ENCODE data around the gene ZNF33B. TPM values are rescaled to one million over a fixed set of nuclear protein-coding genes. Genes with fewer than 3 reads are reported as not detected.

ZNF33B gene
- polyA plus RNA-seq, 3 donors: 3.2 to 7.5 (median 3.8) TPM

DNA sequence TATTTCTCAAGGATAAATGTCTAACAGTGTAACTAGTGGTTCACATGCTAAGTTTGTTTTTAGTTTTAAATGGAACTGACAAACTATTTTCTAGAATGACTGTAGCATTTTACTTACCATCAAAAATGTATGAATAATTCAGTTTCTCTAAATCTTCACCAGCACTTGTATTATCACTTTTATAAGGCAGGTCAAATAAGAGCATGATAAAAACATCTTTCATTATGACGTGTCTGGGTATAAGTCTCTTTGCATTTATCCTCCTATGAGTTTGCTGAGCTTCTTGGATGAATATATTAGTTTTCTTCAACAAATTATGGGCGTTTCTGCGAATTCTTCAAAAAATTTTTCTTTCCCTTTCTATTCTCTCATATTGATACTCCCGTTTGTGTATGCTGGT lies 19.9 kb downstream of the ZNF33B start:
- Histone ChIP-seq H3K79me2 (ENCODE audit: insufficient read depth, low read length) (no peaks in the 10 kb centered on the region), H2AFZ (ENCODE audit: insufficient read depth, low read depth, low read length, poor library complexity, severe bottlenecking) (no peak overlapping the region), H3K27ac (ENCODE audit: low read depth in 1 of 2, low read length in 2 of 2) (no peak overlapping the region), H3K9me3 (replicated peaks in 1 of 2; ENCODE audit: control insufficient read depth in 1 of 2, insufficient read depth in 1 of 2, low read length in 2 of 2) (no peaks in the 10 kb centered on the region), H3K9ac (ENCODE audit: insufficient read depth, low read length, poor library complexity, severe bottlenecking) (no peak overlapping the region), H4K20me1 (ENCODE audit: insufficient read depth, low read length) (no peaks in the 10 kb centered on the region), H3K4me1 (ENCODE audit: control insufficient read depth in 1 of 2, insufficient read depth in 2 of 2, low read length in 2 of 2) (no peaks in the 10 kb centered on the region), H3K4me3 (replicated peaks in 1 of 3; ENCODE audit: low read depth in 2 of 3, low read length in 3 of 3) (no peak overlapping the region), H3K27me3 (ENCODE audit: control insufficient read depth in 2 of 2, insufficient read depth in 2 of 2, low read length in 2 of 2) (no peaks in the 10 kb centered on the region), H3K36me3 (replicated peaks in 1 of 2; ENCODE audit: control insufficient read depth in 1 of 2, insufficient read depth in 2 of 2, low read length in 2 of 2) (peaks cover 31 to 63% of the 10 kb centered on the region in 2 donors), H3K4me2 (replicated peaks; ENCODE audit: extremely low read depth, low read length, poor library complexity, severe bottlenecking) (no peak overlapping the region)
- H3K4me3 Mint-ChIP-seq: no peak overlapping the region
- H3K36me3 Mint-ChIP-seq: peaks cover 71 to 80% of the 10 kb centered on the region in 2 donors
- TF ChIP-seq, protein P1, sequence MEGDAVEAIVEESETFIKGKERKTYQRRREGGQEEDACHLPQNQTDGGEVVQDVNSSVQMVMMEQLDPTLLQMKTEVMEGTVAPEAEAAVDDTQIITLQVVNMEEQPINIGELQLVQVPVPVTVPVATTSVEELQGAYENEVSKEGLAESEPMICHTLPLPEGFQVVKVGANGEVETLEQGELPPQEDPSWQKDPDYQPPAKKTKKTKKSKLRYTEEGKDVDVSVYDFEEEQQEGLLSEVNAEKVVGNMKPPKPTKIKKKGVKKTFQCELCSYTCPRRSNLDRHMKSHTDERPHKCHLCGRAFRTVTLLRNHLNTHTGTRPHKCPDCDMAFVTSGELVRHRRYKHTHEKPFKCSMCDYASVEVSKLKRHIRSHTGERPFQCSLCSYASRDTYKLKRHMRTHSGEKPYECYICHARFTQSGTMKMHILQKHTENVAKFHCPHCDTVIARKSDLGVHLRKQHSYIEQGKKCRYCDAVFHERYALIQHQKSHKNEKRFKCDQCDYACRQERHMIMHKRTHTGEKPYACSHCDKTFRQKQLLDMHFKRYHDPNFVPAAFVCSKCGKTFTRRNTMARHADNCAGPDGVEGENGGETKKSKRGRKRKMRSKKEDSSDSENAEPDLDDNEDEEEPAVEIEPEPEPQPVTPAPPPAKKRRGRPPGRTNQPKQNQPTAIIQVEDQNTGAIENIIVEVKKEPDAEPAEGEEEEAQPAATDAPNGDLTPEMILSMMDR (IDR thresholded peaks at IDR 0.05): no peak
- no peak overlapping the region for H3K27ac Mint-ChIP-seq
- intact Hi-C loops (cut with micrococcal nuclease): no loop called here
- no peak for DNase-seq
- H3K27me3 Mint-ChIP-seq (ENCODE audit: low read depth in 3 of 3): peaks cover 0 to 2% (median 0%) of the 10 kb centered on the region in 3 donors
- 100% methylated on average over 3 of the region's 4 CpGs for WGBS (ENCODE audit: insufficient coverage)
- H3K9me3 Mint-ChIP-seq: peaks cover 0 to 4% (median under 1%) of the 10 kb centered on the region in 7 donors
- no peaks in the 10 kb centered on the region for H3K4me1 Mint-ChIP-seq

DNA sequence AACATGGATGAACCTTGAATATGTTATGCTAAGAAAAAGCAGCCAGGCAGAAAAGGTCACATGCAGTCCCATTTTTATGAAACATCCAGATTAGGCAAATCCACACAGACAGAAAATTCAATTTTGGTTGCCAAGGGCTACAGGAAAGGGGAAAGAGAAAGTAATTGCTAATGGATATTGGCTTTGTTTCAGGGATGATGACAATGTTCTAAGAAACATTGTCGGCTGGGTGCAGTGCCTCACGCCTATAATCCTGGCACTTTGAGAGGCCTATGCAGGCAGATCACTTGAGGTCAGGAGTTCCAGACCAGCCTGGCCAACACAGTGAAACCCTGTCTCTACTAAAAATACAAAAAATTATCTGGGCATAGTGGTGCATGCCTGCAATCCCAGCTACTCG lies 23.0 kb downstream of the ZNF33B start:
- no peaks in the 10 kb centered on the region for H3K4me1 Mint-ChIP-seq
- Histone ChIP-seq H3K4me2 (replicated peaks; ENCODE audit: extremely low read depth, low read length, poor library complexity, severe bottlenecking) (no peak overlapping the region), H3K79me2 (ENCODE audit: insufficient read depth, low read length) (no peaks in the 10 kb centered on the region), H3K27me3 (ENCODE audit: control insufficient read depth in 2 of 2, insufficient read depth in 2 of 2, low read length in 2 of 2) (no peaks in the 10 kb centered on the region), H3K4me1 (ENCODE audit: control insufficient read depth in 1 of 2, insufficient read depth in 2 of 2, low read length in 2 of 2) (no peaks in the 10 kb centered on the region), H3K36me3 (replicated peaks in 1 of 2; ENCODE audit: control insufficient read depth in 1 of 2, insufficient read depth in 2 of 2, low read length in 2 of 2) (peaks cover 24 to 59% of the 10 kb centered on the region in 2 donors), H4K20me1 (ENCODE audit: insufficient read depth, low read length) (no peaks in the 10 kb centered on the region), H3K4me3 (replicated peaks in 1 of 3; ENCODE audit: low read depth in 2 of 3, low read length in 3 of 3) (no peak overlapping the region), H3K9me3 (replicated peaks in 1 of 2; ENCODE audit: control insufficient read depth in 1 of 2, insufficient read depth in 1 of 2, low read length in 2 of 2) (no peaks in the 10 kb centered on the region), H3K9ac (ENCODE audit: insufficient read depth, low read length, poor library complexity, severe bottlenecking) (no peak overlapping the region), H3K27ac (ENCODE audit: low read depth in 1 of 2, low read length in 2 of 2) (no peak overlapping the region), H2AFZ (ENCODE audit: insufficient read depth, low read depth, low read length, poor library complexity, severe bottlenecking) (no peak overlapping the region)
- H3K9me3 Mint-ChIP-seq: peaks cover 0 to 5% (median 3%) of the 10 kb centered on the region in 7 donors
- intact Hi-C loops (cut with micrococcal nuclease): no loop called here
- H3K27me3 Mint-ChIP-seq (ENCODE audit: low read depth in 3 of 3): peaks cover 0 to 2% (median 0%) of the 10 kb centered on the region in 3 donors
- H3K27ac Mint-ChIP-seq: no peak overlapping the region
- no peak for DNase-seq
- H3K4me3 Mint-ChIP-seq: no peak overlapping the region
- TF ChIP-seq, protein P1 (IDR thresholded peaks at IDR 0.05): no peak
- H3K36me3 Mint-ChIP-seq: peaks cover 70 to 77% of the 10 kb centered on the region in 2 donors
- WGBS (ENCODE audit: insufficient coverage): 83% methylated on average over 3 of the region's 3 CpGs

All from CD14-positive monocyte (primary cell).